Uterus (tissue), 4 donors: Measurements from ENCODE around the gene TOMM5. TPM values are rescaled to one million over a fixed set of nuclear protein-coding genes. Genes with fewer than 3 reads are reported as not detected.
A peak's percentile ranks its signal among the peaks of the same experiment; 100 is the strongest.

Experiments used
- DNase-seq, 2 donors: peaks; one replicate each; pipeline ENCODE4 v3.0.0-alpha.2; 2019 to 2020
- H3K27ac ChIP-seq, 2 donors: fragments of 200-600 bp; sonication (generic); 1 replicate in 1 of 2; 2 replicates in 1 of 2; pipeline ENCODE4 v1.5.1; 2016 to 2018
- H3K27me3 ChIP-seq, 2 donors: fragments of 200-600 bp; sonication (generic); one replicate each; pipeline ENCODE4 v1.5.1; 2018 to 2019; ENCODE audit warnings: control low read depth in 1 of 2
- H3K36me3 ChIP-seq, 2 donors: fragments of 200-600 bp; sonication (generic); one replicate each; pipeline ENCODE4 v1.5.1; 2019; ENCODE audit warnings: control low read depth in 1 of 2
- H3K4me1 ChIP-seq, 2 donors: fragments of 200-600 bp; sonication (generic); one replicate each; pipeline ENCODE4 v1.5.1; 2018 to 2019; ENCODE audit warnings: control low read depth in 1 of 2
- H3K4me3 ChIP-seq, 2 donors: fragments of 200-600 bp; sonication (generic); 1 replicate in 1 of 2; 2 replicates in 1 of 2; pipeline ENCODE4 v1.5.1; 2018 to 2019; ENCODE audit warnings: mild to moderate bottlenecking in 1 of 2
- H3K9me3 ChIP-seq, 2 donors: fragments of 200-600 bp; sonication (generic); one replicate each; pipeline ENCODE4 v1.5.1; 2019; ENCODE audit warnings: control low read depth in 1 of 2
- POLR2A ChIP-seq, 2 donors: fragments of 450-650 bp; IDR thresholded peaks; one replicate each; pipeline ENCODE4 v1.6.1; 2016; ENCODE audit warnings: antibody characterized with exemption in 2 of 2, mild to moderate bottlenecking in 1 of 2, moderate library complexity in 1 of 2
- intact Hi-C: fragments of 100-400 bp; cut with DNase I; formaldehyde crosslinking; loops from one replicate; pipeline ENCODE4 v1.15.1; 2023; ENCODE audit warnings: low total_unique reads
- total RNA-seq, 4 donors: library from RNA; depleted of rRNA in 3 of 4; stranded (reverse); fragments of >200 nt in 3 of 4; gene quantifications; one replicate each; pipeline versions ENCODE4 v1.1.0 to v1.2.4, GENCODE V29; 2014 to 2023
- TF ChIP-seq, protein P1 (sequence below), 4 experiments: fragments of 200-600 bp in 2 of 4; fragments of 450-650 bp in 2 of 4; sonication (generic) in 2 of 4; IDR thresholded peaks; one replicate each; pipeline ENCODE4 v1.5.1; 2016 to 2019; ENCODE audit warnings: antibody characterized with exemption in 4 of 4, mild to moderate bottlenecking in 2 of 4, moderate library complexity in 1 of 4
- donor health status: DM: yes; HTN: yes; CAD: no.

Gene TOMM5
- total RNA-seq, 4 donors from 2014 or later = 58.1 to 136 (median 94.7) TPM

DNA sequence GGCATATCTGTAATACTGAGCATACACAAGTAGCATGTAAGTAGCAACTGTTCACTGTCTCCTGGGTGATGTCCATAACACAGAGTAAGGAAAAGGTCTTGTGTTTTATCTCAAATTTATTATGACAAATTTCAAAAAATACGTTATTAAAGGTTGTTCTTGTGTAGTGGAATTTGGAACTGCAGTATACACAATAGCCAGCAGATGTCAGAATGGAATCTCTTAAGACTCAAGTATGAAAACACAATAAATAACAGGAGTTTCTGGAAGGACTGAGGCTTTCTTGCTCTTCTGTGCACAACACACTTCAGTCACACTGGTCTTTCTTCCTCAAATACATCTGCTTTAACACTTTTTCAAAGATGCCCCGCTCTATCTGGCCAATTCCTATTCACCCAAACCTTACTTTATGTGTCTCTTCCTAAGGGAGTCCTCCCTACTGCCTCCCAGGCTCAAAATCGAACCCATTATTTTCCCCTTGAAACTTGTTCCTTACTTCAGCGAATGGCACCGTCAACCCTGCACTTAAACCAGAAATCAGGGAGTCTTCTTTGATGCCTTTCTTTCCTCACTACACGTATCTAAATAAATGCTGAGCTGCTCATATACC is 9.7 kb downstream of the TOMM5 start:
- TF ChIP-seq, protein P1, sequence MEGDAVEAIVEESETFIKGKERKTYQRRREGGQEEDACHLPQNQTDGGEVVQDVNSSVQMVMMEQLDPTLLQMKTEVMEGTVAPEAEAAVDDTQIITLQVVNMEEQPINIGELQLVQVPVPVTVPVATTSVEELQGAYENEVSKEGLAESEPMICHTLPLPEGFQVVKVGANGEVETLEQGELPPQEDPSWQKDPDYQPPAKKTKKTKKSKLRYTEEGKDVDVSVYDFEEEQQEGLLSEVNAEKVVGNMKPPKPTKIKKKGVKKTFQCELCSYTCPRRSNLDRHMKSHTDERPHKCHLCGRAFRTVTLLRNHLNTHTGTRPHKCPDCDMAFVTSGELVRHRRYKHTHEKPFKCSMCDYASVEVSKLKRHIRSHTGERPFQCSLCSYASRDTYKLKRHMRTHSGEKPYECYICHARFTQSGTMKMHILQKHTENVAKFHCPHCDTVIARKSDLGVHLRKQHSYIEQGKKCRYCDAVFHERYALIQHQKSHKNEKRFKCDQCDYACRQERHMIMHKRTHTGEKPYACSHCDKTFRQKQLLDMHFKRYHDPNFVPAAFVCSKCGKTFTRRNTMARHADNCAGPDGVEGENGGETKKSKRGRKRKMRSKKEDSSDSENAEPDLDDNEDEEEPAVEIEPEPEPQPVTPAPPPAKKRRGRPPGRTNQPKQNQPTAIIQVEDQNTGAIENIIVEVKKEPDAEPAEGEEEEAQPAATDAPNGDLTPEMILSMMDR (IDR thresholded peaks at IDR 0.05) = peak; percentile 60 to 66 (median 62)
- TF ChIP-seq POLR2A (IDR thresholded peaks at IDR 0.05) = no peak
- Histone ChIP-seq H3K9me3 (no peaks in the 10 kb centered on the region), H3K27ac (peak overlapping the region in 1 of 2 donors; percentile 37), H3K4me1 (no peaks in the 10 kb centered on the region), H3K36me3 (no peaks in the 10 kb centered on the region), H3K4me3 (no peak overlapping the region), H3K27me3 (no peaks in the 10 kb centered on the region)
- intact Hi-C loops = no loop called here
- DNase-seq = no peak

DNA sequence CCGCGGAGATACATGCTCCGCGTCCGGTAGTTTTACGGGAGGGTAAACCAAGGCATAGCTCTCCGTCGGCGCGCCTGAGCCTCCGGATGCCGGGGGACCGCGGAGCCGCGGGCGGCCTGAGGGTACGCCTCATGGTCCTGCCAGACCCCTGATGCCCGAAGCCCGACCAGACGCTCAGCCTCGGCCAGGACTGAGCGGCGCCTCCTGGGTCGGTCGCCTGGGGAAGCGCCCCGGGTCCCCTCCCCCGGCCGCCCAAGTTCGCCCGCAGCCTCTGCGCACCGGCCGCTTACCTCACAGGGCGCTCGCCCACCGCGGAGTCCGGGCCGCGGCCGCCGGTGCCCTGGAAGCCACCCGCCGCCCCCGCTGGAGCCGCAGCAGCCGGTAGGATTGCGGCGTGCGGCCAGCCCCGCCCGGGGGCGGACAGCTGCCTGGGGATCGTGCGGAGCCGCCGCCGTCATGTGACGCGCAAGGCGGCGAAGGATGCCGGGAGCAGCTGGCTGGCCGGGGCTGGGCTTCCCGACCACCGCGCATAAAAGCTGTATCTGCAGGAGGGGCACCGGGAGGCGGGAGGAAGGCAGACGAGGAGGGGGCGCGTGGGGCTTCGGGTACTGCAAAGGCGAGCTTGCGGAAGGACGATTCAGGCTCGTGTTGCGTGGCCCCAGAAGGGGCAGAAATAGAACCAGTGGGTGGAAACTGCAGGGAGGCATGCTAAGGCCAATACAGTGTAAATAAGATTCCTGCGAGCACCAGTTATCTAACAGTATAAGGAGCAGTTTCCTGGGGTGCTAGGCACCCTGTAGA is 16.3 kb downstream of the TOMM5 start, which contains the start of gene FBXO10:
Gene FBXO10 (minus strand): TSS at position 460 of the 801 bp plus-strand sequence. CDS start 34,612 bp downstream, outside the sequence.
- DNase-seq = peak; percentile 52 to 64
- Histone ChIP-seq H3K36me3 (no peaks in the 10 kb centered on the region), H3K9me3 (no peaks in the 10 kb centered on the region), H3K27me3 (no peaks in the 10 kb centered on the region), H3K27ac (peak within 1 kb of the TSS; percentile 83 to 88), H3K4me1 (no peaks in the 10 kb centered on the region), H3K4me3 (peak within 1 kb of the TSS; percentile 75 to 76)
- intact Hi-C loops = no loop called here
- TF ChIP-seq, protein P1 (IDR thresholded peaks at IDR 0.05) = no peak
- peak in 1 of 2 donors; percentile 53 for TF ChIP-seq POLR2A (IDR thresholded peaks at IDR 0.05)

DNA sequence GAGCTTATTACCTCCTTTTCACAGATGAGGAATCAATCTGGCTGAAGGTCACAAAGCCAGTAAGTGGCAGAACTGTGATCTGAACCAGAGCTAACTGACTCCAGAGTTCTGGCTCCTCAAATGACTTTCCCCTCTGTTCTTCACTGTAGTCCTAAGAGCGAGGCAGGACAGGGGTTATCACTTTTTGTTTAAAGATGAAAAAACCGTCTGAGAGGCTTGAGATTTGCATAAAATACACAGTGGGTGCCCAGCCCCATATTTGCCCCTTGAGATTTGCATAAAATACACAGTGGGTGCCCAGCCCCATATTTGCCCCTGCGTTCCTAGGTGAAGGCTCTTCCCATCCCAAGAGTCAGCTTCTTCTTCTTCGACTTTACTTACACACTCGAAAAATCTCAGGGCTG is 16.9 kb downstream of the TOMM5 start:
- Histone ChIP-seq H3K4me3 (peak overlapping the region; percentile 75 to 76), H3K27me3 (no peaks in the 10 kb centered on the region), H3K36me3 (no peaks in the 10 kb centered on the region), H3K27ac (peak overlapping the region; percentile 83 to 88), H3K9me3 (no peaks in the 10 kb centered on the region), H3K4me1 (no peaks in the 10 kb centered on the region)
- no peak for TF ChIP-seq POLR2A (IDR thresholded peaks at IDR 0.05)
- TF ChIP-seq, protein P1 (IDR thresholded peaks at IDR 0.05) = no peak
- DNase-seq = no peak
- intact Hi-C loops = no loop called here

DNA sequence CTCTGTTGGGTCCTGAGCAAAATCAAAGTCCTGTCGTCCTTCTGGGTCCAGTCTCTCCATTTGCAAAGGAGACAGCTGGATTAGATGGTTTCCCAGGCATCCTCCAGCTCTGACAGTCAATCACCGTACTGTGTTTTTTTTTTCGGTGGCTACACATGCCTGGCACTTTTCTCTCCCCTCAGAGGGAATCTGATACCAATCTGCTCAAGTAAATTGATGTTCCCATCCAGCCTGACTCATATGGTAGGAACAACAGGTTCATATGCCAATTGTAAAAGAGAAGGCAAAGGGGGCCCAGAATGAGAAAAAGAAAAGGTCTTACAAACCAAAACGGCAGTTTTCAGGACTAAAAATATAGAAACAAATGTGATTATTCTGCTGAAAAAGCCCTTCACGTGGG is 17.4 kb downstream of the TOMM5 start:
- Histone ChIP-seq H3K4me1 (no peaks in the 10 kb centered on the region), H3K27ac (peak overlapping the region; percentile 83 to 88), H3K36me3 (no peaks in the 10 kb centered on the region), H3K4me3 (peak overlapping the region in 1 of 2 donors; percentile 76), H3K9me3 (no peaks in the 10 kb centered on the region), H3K27me3 (no peaks in the 10 kb centered on the region)
- intact Hi-C loops = no loop called here
- no peak for DNase-seq
- no peak for TF ChIP-seq POLR2A (IDR thresholded peaks at IDR 0.05)
- TF ChIP-seq, protein P1 (IDR thresholded peaks at IDR 0.05) = no peak

DNA sequence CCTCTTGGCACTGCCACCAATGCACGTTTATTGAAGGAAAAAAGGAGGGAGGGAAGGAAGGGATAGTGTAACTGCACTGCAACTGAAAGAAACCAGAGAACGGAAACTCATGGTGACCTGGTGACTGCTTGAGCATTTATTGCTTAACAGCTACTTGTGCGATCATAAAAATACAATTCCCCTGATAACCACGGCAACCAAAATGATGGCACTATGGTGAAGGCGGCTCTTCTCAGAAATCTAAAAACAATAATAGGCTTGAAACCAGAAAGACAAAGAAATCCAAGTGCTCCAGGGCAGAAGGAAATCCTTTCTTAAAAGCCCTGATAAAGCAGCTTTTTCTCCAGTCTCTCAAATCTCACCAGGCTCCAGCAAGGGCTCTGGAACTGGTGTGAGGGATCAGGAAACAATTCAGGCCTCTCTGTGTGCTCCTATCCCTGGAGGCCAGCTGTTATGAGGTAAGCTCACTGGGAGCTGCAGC is 18.1 kb downstream of the TOMM5 start:
- no peaks in the 10 kb centered on the region for H3K36me3 ChIP-seq
- peak overlapping the region; percentile 45 to 83 for H3K27ac ChIP-seq
- intact Hi-C loops = no loop called here
- TF ChIP-seq POLR2A (IDR thresholded peaks at IDR 0.05) = no peak
- TF ChIP-seq, protein P1 (IDR thresholded peaks at IDR 0.05) = no peak
- H3K4me1 ChIP-seq = no peaks in the 10 kb centered on the region
- H3K4me3 ChIP-seq = no peak overlapping the region
- H3K27me3 ChIP-seq = no peaks in the 10 kb centered on the region
- no peaks in the 10 kb centered on the region for H3K9me3 ChIP-seq
- no peak for DNase-seq
